GM10266 (cell line): ENCODE results near the gene OSER1.

Experiments
- DNase-seq: peaks from one replicate; pipeline ENCODE4 v3.0.0; 2012; ENCODE audit errors: extremely low spot score
- TF ChIP-seq, protein P1 (sequence below): IDR thresholded peaks from 2 replicates; pipeline ENCODE4 v1.5.1; 2012; ENCODE audit warnings: mild to moderate bottlenecking, low read depth; ENCODE audit not compliant: control insufficient read depth, insufficient read depth; ENCODE audit errors: missing control alignments

The OSER1 gene

DNA sequence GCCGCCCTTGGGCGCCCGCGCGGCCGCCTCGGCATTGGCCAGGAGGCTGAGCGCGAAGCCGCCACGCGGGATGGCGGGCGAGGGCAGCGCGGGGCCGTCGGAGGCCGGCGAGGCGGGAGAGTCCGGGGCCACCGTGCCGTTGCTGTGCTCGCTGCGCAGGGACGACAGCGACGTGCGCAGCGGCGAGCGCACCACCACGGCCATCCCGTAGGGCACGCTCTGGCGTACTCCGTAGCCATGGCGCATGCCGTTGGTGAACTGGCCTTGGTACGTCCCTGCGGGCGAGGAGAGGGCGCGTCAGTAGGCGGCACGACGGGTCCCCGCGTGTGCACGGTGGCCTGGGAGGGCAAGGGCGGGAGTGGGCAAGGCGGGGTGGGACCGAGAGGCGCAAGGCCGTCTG is 50.4 kb downstream of the OSER1 start:
- TF ChIP-seq, protein P1, sequence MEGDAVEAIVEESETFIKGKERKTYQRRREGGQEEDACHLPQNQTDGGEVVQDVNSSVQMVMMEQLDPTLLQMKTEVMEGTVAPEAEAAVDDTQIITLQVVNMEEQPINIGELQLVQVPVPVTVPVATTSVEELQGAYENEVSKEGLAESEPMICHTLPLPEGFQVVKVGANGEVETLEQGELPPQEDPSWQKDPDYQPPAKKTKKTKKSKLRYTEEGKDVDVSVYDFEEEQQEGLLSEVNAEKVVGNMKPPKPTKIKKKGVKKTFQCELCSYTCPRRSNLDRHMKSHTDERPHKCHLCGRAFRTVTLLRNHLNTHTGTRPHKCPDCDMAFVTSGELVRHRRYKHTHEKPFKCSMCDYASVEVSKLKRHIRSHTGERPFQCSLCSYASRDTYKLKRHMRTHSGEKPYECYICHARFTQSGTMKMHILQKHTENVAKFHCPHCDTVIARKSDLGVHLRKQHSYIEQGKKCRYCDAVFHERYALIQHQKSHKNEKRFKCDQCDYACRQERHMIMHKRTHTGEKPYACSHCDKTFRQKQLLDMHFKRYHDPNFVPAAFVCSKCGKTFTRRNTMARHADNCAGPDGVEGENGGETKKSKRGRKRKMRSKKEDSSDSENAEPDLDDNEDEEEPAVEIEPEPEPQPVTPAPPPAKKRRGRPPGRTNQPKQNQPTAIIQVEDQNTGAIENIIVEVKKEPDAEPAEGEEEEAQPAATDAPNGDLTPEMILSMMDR, result no peak
- no peak for DNase-seq

DNA sequence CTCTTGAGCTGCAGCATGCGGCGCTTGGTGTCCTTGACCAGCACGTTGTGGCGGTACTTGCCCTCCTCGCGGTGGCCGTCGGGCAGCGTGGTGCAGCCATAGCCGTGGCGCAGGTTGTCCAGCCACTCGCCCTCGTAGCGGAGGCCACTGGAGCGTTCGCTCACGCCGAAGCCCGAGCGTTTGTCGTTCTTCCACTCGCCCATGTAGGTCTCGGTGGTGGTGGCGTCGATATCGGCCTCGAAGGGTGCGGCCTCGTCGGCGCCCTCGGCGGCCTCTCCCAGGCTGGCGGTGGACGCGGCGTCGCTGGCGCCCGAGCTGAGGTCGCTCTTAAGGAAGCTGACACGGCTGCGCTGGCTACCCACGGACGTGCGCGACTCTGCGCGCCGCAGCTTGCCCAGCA is 50.9 kb downstream of the OSER1 start:
- TF ChIP-seq, protein P1, result no peak
- no peak for DNase-seq

DNA sequence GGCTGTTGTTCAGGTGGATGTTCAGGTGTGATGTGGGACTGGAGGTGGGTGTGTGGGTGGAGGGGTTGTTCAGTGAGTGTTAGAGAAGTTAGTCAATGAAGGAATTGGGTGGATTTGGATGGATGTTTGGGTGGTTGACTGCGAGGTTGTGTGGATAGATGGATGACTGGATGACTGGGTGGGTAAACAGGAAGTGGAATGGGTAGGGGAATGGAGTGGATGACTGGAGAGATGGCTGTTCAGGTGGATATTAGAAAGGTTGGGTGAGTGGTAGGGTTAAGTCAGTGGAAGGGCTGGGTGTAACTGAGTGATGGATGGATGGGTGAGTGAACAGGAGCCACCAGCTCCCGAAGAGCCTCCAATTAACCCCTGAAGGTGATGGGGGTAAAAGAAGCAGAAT is 51.4 kb downstream of the OSER1 start:
- TF ChIP-seq, protein P1, result no peak
- no peak for DNase-seq

DNA sequence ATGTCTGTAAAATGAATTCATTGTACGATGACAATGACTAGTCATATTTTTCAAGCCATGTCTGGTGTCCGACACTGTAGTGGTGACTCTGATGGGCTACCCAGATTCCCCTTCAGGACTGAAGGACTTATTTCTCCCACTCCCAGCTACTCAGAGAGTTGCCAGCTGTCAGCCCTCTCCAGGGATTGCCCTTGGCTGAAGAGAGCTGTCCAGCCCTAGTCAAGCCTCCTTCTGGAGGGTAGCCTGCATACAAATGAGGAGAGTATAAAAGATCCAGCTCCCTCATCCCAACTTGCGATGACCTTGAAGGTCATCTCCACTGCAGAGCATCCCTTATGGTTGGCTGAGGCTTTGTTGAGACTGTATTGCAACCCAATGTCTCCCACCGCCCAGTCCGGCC is 53.5 kb downstream of the OSER1 start:
- TF ChIP-seq, protein P1, result no peak
- no peak for DNase-seq

DNA sequence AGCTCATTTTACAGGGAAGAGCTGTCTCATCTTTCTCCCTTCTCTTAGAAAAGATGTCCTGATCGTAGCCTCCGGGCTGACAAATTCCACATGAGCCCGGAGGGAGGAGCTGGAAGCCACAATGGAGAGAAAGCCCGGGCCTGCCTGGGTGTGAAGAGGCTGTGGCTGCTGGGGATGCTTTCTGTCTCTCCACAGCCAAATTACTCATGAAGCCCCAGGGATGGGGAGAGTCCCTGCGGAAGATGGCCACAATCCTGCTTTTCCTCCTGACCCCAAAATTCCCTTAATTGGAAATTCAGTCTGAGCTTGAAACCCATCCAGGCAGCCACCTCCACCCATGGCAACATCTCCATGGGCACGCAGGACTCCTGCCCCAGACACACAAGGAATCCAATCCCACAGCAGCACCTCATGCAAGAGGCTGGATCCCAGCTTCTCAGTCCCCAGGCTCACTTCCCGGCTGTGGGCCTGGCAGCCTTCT is 56.0 kb downstream of the OSER1 start:
- no peak for DNase-seq
- TF ChIP-seq, protein P1, result no peak

DNA sequence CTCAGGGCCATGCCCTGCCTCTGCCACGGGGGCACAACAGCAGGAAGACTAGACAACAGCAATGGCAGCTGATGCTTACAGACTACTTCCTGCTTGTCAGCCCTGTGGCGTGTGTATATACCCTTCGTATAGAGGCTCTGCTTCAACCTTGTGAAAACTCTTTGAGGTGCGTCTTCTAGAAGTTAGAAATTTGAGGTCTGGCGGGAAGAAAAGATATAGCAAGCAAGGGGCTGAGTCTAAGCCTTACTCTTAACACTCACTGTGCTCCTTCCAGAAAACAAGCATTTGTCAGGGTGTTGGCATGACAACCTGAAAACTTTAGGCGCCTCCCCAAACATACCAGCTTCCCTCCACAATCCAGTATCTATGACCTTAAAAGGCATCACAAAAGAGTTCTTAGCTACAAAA is 56.9 kb downstream of the OSER1 start:
- TF ChIP-seq, protein P1, result no peak

DNA sequence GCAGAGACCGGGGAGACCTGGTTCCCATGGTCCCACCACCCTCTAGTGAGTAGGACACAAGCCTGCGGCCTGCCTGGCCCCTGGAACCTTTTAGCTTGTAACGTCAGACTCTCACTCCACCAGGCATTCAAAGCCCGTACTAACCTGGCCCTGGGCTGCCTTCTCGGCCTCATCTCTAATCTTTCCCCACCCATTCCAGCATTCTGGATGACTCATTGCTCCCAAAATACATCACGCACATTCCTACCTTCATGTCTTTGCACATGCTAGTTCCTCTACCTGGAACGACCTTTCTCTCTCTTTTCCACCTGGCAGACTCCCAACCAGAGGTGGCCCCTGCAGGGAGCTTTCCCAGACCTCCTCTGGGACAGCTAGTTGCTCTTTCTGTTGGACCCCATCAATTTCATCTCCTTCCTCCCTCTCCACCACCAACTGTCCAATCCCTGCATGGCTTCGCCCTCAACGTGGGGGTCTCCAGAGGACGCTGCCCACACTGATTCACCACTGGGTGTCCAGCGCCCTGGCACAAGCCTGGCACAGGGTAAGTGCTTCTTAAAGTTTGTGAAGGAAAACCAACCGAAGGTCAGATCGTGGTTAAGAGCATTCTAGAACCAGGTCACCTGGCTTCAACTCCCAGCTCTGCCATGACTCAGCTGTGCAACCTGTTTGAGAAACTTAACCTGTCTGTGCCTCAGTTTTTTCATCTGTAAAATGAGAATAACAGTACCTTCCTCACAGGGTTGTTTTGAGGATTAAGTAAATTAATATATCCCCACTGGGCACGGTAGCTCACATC is 58.8 kb downstream of the OSER1 start:
- no peak for DNase-seq
- TF ChIP-seq, protein P1, result no peak

More for the DNA sequence above, 56.9 kb downstream of the OSER1 start:
- DNase-seq, result no peak
